Measurements from ENCODE around the gene PTPRH.

PTPRH gene

GRCh38 chr19:55161571-55162322 lies 47.6 kb downstream of the PTPRH start:
- Mint-ChIP-seq H3K27me3 (ENCODE audit: low read depth) (peaks cover 31% of the 10 kb centered on the region), H3K9me3 (no peaks in the 10 kb centered on the region)

GRCh38 chr19:55160986-55161365 lies 48.3 kb downstream of the PTPRH start:
- no peak overlapping the region for H3K27ac Mint-ChIP-seq
- no peaks in the 10 kb centered on the region for H3K9me3 Mint-ChIP-seq
- TF ChIP-seq CTCF (IDR thresholded peaks at IDR 0.05; ENCODE audit: unreplicated experiment in 3 of 3): no peak
- peaks cover 29% of the 10 kb centered on the region for H3K27me3 Mint-ChIP-seq (ENCODE audit: low read depth)
- H3K4me3 Mint-ChIP-seq: no peak overlapping the region
- H3K4me1 Mint-ChIP-seq: peaks cover 17% of the 10 kb centered on the region
- H3K36me3 Mint-ChIP-seq (ENCODE audit: low read depth): no peaks in the 10 kb centered on the region

More at GRCh38 chr19:55161571-55162322, 47.6 kb downstream of the PTPRH start:
- H3K4me1 Mint-ChIP-seq: peaks cover 12% of the 10 kb centered on the region
- H3K36me3 Mint-ChIP-seq (ENCODE audit: low read depth): no peaks in the 10 kb centered on the region
- H3K27ac Mint-ChIP-seq: no peak overlapping the region
- H3K4me3 Mint-ChIP-seq: no peak overlapping the region
- TF ChIP-seq CTCF (IDR thresholded peaks at IDR 0.05; ENCODE audit: unreplicated experiment in 3 of 3): no peak

GRCh38 chr19:55160128-55160985 lies 48.9 kb downstream of the PTPRH start:
- Mint-ChIP-seq H3K36me3 (ENCODE audit: low read depth) (no peaks in the 10 kb centered on the region), H3K4me3 (peak overlapping the region in 1 of 3 experiments; percentile 13), H3K4me1 (peaks cover 17% of the 10 kb centered on the region), H3K9me3 (no peaks in the 10 kb centered on the region), H3K27me3 (ENCODE audit: low read depth) (peaks cover 22% of the 10 kb centered on the region), H3K27ac (no peak overlapping the region)
- TF ChIP-seq CTCF (IDR thresholded peaks at IDR 0.05; ENCODE audit: unreplicated experiment in 3 of 3): peak; percentile 90 to 94 (median 91)

- Mint-ChIP-seq H3K27ac (no peak overlapping the region), H3K27me3 (ENCODE audit: low read depth) (peaks cover 24% of the 10 kb centered on the region), H3K4me1 (peaks cover 23% of the 10 kb centered on the region), H3K4me3 (no peak overlapping the region), H3K9me3 (no peaks in the 10 kb centered on the region), H3K36me3 (ENCODE audit: low read depth) (no peaks in the 10 kb centered on the region)
- TF ChIP-seq CTCF (IDR thresholded peaks at IDR 0.05; ENCODE audit: unreplicated experiment in 3 of 3): no peak
Measured at GRCh38 chr19:55158848-55159749, 50.2 kb downstream of the PTPRH start.

- H3K4me3 Mint-ChIP-seq: no peak overlapping the region
- no peak for TF ChIP-seq CTCF (IDR thresholded peaks at IDR 0.05; ENCODE audit: unreplicated experiment in 3 of 3)
- peaks cover 26% of the 10 kb centered on the region for H3K4me1 Mint-ChIP-seq
- no peak overlapping the region for H3K27ac Mint-ChIP-seq
- H3K27me3 Mint-ChIP-seq (ENCODE audit: low read depth): peaks cover 26% of the 10 kb centered on the region
- no peaks in the 10 kb centered on the region for H3K9me3 Mint-ChIP-seq
- no peaks in the 10 kb centered on the region for H3K36me3 Mint-ChIP-seq (ENCODE audit: low read depth)
Measured at GRCh38 chr19:55158423-55158822, 50.9 kb downstream of the PTPRH start.

Measured in nephron (organoid).